Neuronal stem cell (in vitro differentiated cells): ENCODE data around the gene ANKRD34C.

Source experiments
- DNase-seq: peaks from one replicate; pipeline ENCODE4 v3.0.0-alpha.2; 2013; ENCODE audit warnings: low spot score
- H2AFZ ChIP-seq: one replicate; pipeline ENCODE4 v1.6.1; 2013; ENCODE audit warnings: mild to moderate bottlenecking, low read length, inconsistent platforms
- H2AK5ac ChIP-seq: 2 replicates; pipeline ENCODE4 v1.6.1; 2013; ENCODE audit warnings: low read depth, mild to moderate bottlenecking, inconsistent platforms, low read length, moderate library complexity, mixed read lengths
- H2BK120ac ChIP-seq: 2 replicates; pipeline ENCODE4 v1.6.1; 2013; ENCODE audit warnings: low read depth, mild to moderate bottlenecking, inconsistent platforms, low read length, moderate library complexity, mixed read lengths
- H2BK12ac ChIP-seq: one replicate; pipeline ENCODE4 v1.6.1; 2013; ENCODE audit warnings: low read length, inconsistent platforms
- H2BK15ac ChIP-seq: 2 replicates; pipeline ENCODE4 v1.6.1; 2013; ENCODE audit warnings: mild to moderate bottlenecking, low read length, inconsistent platforms, mixed read lengths
- H2BK5ac ChIP-seq: one replicate; pipeline ENCODE4 v1.6.1; 2013; ENCODE audit warnings: inconsistent platforms, mild to moderate bottlenecking, low read length, moderate library complexity
- H3K14ac ChIP-seq: one replicate; pipeline ENCODE4 v1.6.1; 2013; ENCODE audit warnings: low read length, inconsistent platforms
- H3K18ac ChIP-seq: 2 replicates; pipeline ENCODE4 v1.6.1; 2013; ENCODE audit warnings: low read length, inconsistent platforms
- H3K23ac ChIP-seq: 2 replicates; pipeline ENCODE4 v1.6.1; 2013; ENCODE audit warnings: low read depth, mild to moderate bottlenecking, mixed read lengths, low read length, inconsistent platforms; ENCODE audit not compliant: poor library complexity
- H3K27ac ChIP-seq: replicated peaks from 3 replicates; pipeline ENCODE4 v1.5.1; 2013; ENCODE audit warnings: low read length, inconsistent platforms
- H3K27me3 ChIP-seq, 3 experiments: 2 replicates each; pipeline ENCODE4 v1.6.1; 2013; ENCODE audit warnings: low read length in 3 of 3, mild to moderate bottlenecking in 2 of 3, inconsistent platforms in 1 of 3, low read depth in 1 of 3, mixed read lengths in 1 of 3, moderate library complexity in 1 of 3; ENCODE audit not compliant: control insufficient read depth in 3 of 3, insufficient read depth in 3 of 3
- H3K36me3 ChIP-seq, 2 donors: replicated peaks in 1 of 2; 2 replicates each; pipeline ENCODE4 v1.6.1; 2013; ENCODE audit warnings: low read length in 2 of 2; ENCODE audit not compliant: control insufficient read depth in 2 of 2, insufficient read depth in 2 of 2
- H3K4ac ChIP-seq: 2 replicates; pipeline ENCODE4 v1.6.1; 2013; ENCODE audit warnings: inconsistent platforms, mild to moderate bottlenecking, low read length, moderate library complexity
- H3K4me1 ChIP-seq, 2 donors: 1 replicate in 1 of 2; 2 replicates in 1 of 2; pipeline ENCODE4 v1.6.1; 2013; ENCODE audit warnings: low read length in 2 of 2, low read depth in 1 of 2; ENCODE audit not compliant: control insufficient read depth in 2 of 2, insufficient read depth in 1 of 2
- H3K4me2 ChIP-seq: one replicate; pipeline ENCODE4 v1.6.1; 2013; ENCODE audit warnings: mild to moderate bottlenecking, low read length, inconsistent platforms; ENCODE audit not compliant: insufficient read depth, poor library complexity, severe bottlenecking
- H3K4me3 ChIP-seq, 2 donors: 2 replicates each; pipeline ENCODE4 v1.5.1; 2013; ENCODE audit warnings: low read length in 2 of 2, mild to moderate bottlenecking in 2 of 2, inconsistent platforms in 1 of 2, moderate library complexity in 1 of 2
- H3K79me1 ChIP-seq: one replicate; pipeline ENCODE4 v1.6.1; 2013; ENCODE audit warnings: low read depth, mild to moderate bottlenecking, inconsistent platforms, low read length, moderate library complexity
- H3K9ac ChIP-seq: one replicate; pipeline ENCODE4 v1.6.1; 2013; ENCODE audit warnings: mild to moderate bottlenecking, low read depth, low read length, inconsistent platforms; ENCODE audit not compliant: poor library complexity
- H3K9me3 ChIP-seq, 2 donors: replicated peaks in 1 of 2; 2 replicates each; pipeline versions ENCODE3 to v1.6.1; 2013; ENCODE audit warnings: low read length in 2 of 2, mild to moderate bottlenecking in 2 of 2, inconsistent platforms in 1 of 2, low read depth in 1 of 2, mixed read lengths in 1 of 2, moderate library complexity in 1 of 2; ENCODE audit not compliant: control insufficient read depth in 2 of 2, insufficient read depth in 1 of 2
- H4K8ac ChIP-seq: one replicate; pipeline ENCODE4 v1.6.1; 2013; ENCODE audit warnings: low read depth, mild to moderate bottlenecking, inconsistent platforms, low read length, moderate library complexity
- H4K91ac ChIP-seq: one replicate; pipeline ENCODE4 v1.6.1; 2013; ENCODE audit warnings: low read length, low read depth, mild to moderate bottlenecking, inconsistent platforms; ENCODE audit not compliant: poor library complexity
- WGBS, 2 donors: extraction: QIAGEN DNeasy Blood & Tissue Kit; methylation state at CpG; one replicate each; pipeline ENCODE4 v1.1.7; 2013; ENCODE audit warnings: missing lambda C conversion rate in 2 of 2, mixed read lengths in 1 of 2; ENCODE audit not compliant: insufficient read length in 2 of 2, insufficient replicate concordance in 1 of 2; ENCODE audit errors: extremely low coverage in 2 of 2; 5-methylcytosine and 5-hydroxymethylcytosine counted together

Gene ANKRD34C

GRCh38 chr15:79292011-79292410, 9.5 kb downstream of the ANKRD34C start:
- Histone ChIP-seq H3K4me3 (no peak overlapping the region), H3K9ac (no peak overlapping the region), H3K4me2 (no peak overlapping the region), H3K14ac (no peak overlapping the region), H2AFZ (no peak overlapping the region), H3K36me3 (no peaks in the 10 kb centered on the region), H3K79me1 (no peaks in the 10 kb centered on the region), H2BK15ac (no peak overlapping the region), H2BK12ac (no peak overlapping the region), H3K9me3 (no peaks in the 10 kb centered on the region), H3K18ac (no peak overlapping the region), H3K4ac (no peak overlapping the region), H3K23ac (no peak overlapping the region), H4K8ac (no peak overlapping the region), H3K4me1 (no peaks in the 10 kb centered on the region), H3K27ac (no peak overlapping the region), H2BK120ac (no peak overlapping the region), H2BK5ac (no peak overlapping the region), H4K91ac (no peak overlapping the region), H2AK5ac (no peak overlapping the region), H3K27me3 (peaks cover 0 to 1% (median 0%) of the 10 kb centered on the region in 3 experiments)
- no peak for DNase-seq
- WGBS, 2 donors: no CpG with 5 or more reads among the region's 4 CpGs

GRCh38 chr15:79294075-79294474, 11.6 kb downstream of the ANKRD34C start:
- no peaks in the 10 kb centered on the region for H3K9me3 ChIP-seq
- no peak overlapping the region for H3K4me3 ChIP-seq
- no peaks in the 10 kb centered on the region for H3K79me1 ChIP-seq
- H3K9ac ChIP-seq: no peak overlapping the region
- no peaks in the 10 kb centered on the region for H3K36me3 ChIP-seq
- no peak overlapping the region for H2BK12ac ChIP-seq
- H4K91ac ChIP-seq: no peak overlapping the region
- DNase-seq: no peak
- no peaks in the 10 kb centered on the region for H3K4me1 ChIP-seq
- H3K14ac ChIP-seq: no peak overlapping the region
- H2BK15ac ChIP-seq: no peak overlapping the region
- H3K4me2 ChIP-seq: no peak overlapping the region
- no peak overlapping the region for H3K18ac ChIP-seq
- peaks cover 0 to 5% (median 0%) of the 10 kb centered on the region in 3 experiments for H3K27me3 ChIP-seq
- H2AK5ac ChIP-seq: no peak overlapping the region
- H3K27ac ChIP-seq: no peak overlapping the region
- no peak overlapping the region for H2BK120ac ChIP-seq
- H3K23ac ChIP-seq: no peak overlapping the region
- no peak overlapping the region for H4K8ac ChIP-seq
- H3K4ac ChIP-seq: no peak overlapping the region
- no peak overlapping the region for H2BK5ac ChIP-seq
- no peak overlapping the region for H2AFZ ChIP-seq
- WGBS, 2 donors: no CpG with 5 or more reads among the region's 7 CpGs

GRCh38 chr15:79296583-79296982, 14.1 kb downstream of the ANKRD34C start:
- Histone ChIP-seq H2BK120ac (no peak overlapping the region), H3K23ac (no peak overlapping the region), H2AFZ (no peak overlapping the region), H3K18ac (no peak overlapping the region), H2BK15ac (no peak overlapping the region), H3K9me3 (no peaks in the 10 kb centered on the region), H3K4me3 (no peak overlapping the region), H3K79me1 (no peaks in the 10 kb centered on the region), H3K14ac (no peak overlapping the region), H3K27ac (no peak overlapping the region), H3K9ac (no peak overlapping the region), H4K8ac (no peak overlapping the region), H3K4me2 (no peak overlapping the region), H2BK12ac (no peak overlapping the region), H2AK5ac (no peak overlapping the region), H3K4ac (no peak overlapping the region), H4K91ac (no peak overlapping the region), H3K36me3 (no peaks in the 10 kb centered on the region), H2BK5ac (no peak overlapping the region), H3K27me3 (peaks cover 0 to 23% (median 2%) of the 10 kb centered on the region in 3 experiments), H3K4me1 (no peaks in the 10 kb centered on the region)
- DNase-seq: no peak
- WGBS, 2 donors: no CpG with 5 or more reads among the region's 4 CpGs

- Histone ChIP-seq H3K14ac (no peak overlapping the region), H4K91ac (no peak overlapping the region), H3K4ac (no peak overlapping the region), H3K79me1 (no peaks in the 10 kb centered on the region), H4K8ac (no peak overlapping the region), H3K27me3 (peaks cover 0 to 31% (median 2%) of the 10 kb centered on the region in 3 experiments), H2BK12ac (no peak overlapping the region), H3K27ac (no peak overlapping the region), H3K36me3 (no peaks in the 10 kb centered on the region), H3K9ac (no peak overlapping the region), H3K9me3 (no peaks in the 10 kb centered on the region), H3K18ac (no peak overlapping the region), H3K4me2 (no peak overlapping the region), H3K4me3 (no peak overlapping the region), H3K4me1 (no peaks in the 10 kb centered on the region), H2BK120ac (no peak overlapping the region), H2BK5ac (no peak overlapping the region), H2BK15ac (no peak overlapping the region), H2AFZ (no peak overlapping the region), H2AK5ac (no peak overlapping the region), H3K23ac (no peak overlapping the region)
- no peak for DNase-seq
- WGBS, 2 donors: no CpG with 5 or more reads among the region's 7 CpGs
Measured at GRCh38 chr15:79299126-79299840, 16.8 kb downstream of the ANKRD34C start.
